HG03196 (cell line): Measurements from ENCODE around the gene CAMK4.

Experiments used
- ATAC-seq: cut with Tn5 transposase; IDR thresholded peaks from one replicate; pipeline ENCODE4 v1.9.1; 2021; ENCODE audit not compliant: unreplicated experiment

The CAMK4 gene

GRCh38 chr5:111223787-111224560, at the start of gene CAMK4:
Gene CAMK4 (plus strand): TSS chr5:111224384. CDS start chr5:111224484, 100 bp downstream.
- ATAC-seq = peak; percentile 63

GRCh38 chr5:111183064-111183463, 41.1 kb upstream of the CAMK4 start:
- ATAC-seq = no peak

GRCh38 chr5:111187079-111187478, 37.1 kb upstream of the CAMK4 start:
- ATAC-seq = no peak

- ATAC-seq = no peak
Observed at GRCh38 chr5:111194053-111194452, 30.1 kb upstream of the CAMK4 start.

- ATAC-seq = no peak
Observed at GRCh38 chr5:111194925-111195324, 29.3 kb upstream of the CAMK4 start.

GRCh38 chr5:111197523-111197922, 26.7 kb upstream of the CAMK4 start:
- no peak for ATAC-seq

- no peak for ATAC-seq
Observed at GRCh38 chr5:111198281-111198966, 25.8 kb upstream of the CAMK4 start.

- ATAC-seq = no peak
Observed at GRCh38 chr5:111200828-111201227, 23.4 kb upstream of the CAMK4 start.

- no peak for ATAC-seq
Observed at GRCh38 chr5:111201705-111202104, 22.5 kb upstream of the CAMK4 start.

- peak; percentile 74 for ATAC-seq
Observed at GRCh38 chr5:111211341-111211740, 12.8 kb upstream of the CAMK4 start.

- ATAC-seq = no peak
Observed at GRCh38 chr5:111214052-111214742, 10.0 kb upstream of the CAMK4 start.

GRCh38 chr5:111215971-111216370, 8.2 kb upstream of the CAMK4 start:
- ATAC-seq = no peak

GRCh38 chr5:111221139-111221538, 3.0 kb upstream of the CAMK4 start:
- ATAC-seq = no peak

- no peak for ATAC-seq
Observed at GRCh38 chr5:111223101-111223786, 940 bp upstream of the CAMK4 start.

GRCh38 chr5:111224561-111225345, 569 bp downstream of the CAMK4 start:
- peak; percentile 17 for ATAC-seq

GRCh38 chr5:111225926-111226325, 1.7 kb downstream of the CAMK4 start:
- no peak for ATAC-seq

- ATAC-seq = no peak
Observed at GRCh38 chr5:111226556-111226955, 2.4 kb downstream of the CAMK4 start.

- ATAC-seq = no peak
Observed at GRCh38 chr5:111227226-111227782, 3.1 kb downstream of the CAMK4 start.

- ATAC-seq = no peak
Observed at GRCh38 chr5:111227801-111228200, 3.6 kb downstream of the CAMK4 start.
